Measurements from ENCODE around the gene KRT2.

The KRT2 gene

GRCh38 chr12:52630599-52631200 is 21.3 kb downstream of the KRT2 start:
- Histone ChIP-seq H3K9ac (no peak overlapping the region), H3K27me3 (ENCODE audit: control insufficient read depth, insufficient read depth, low read length) (no peaks in the 10 kb centered on the region), H3K9me3 (ENCODE audit: control insufficient read depth, low read length) (no peaks in the 10 kb centered on the region)

DNA sequence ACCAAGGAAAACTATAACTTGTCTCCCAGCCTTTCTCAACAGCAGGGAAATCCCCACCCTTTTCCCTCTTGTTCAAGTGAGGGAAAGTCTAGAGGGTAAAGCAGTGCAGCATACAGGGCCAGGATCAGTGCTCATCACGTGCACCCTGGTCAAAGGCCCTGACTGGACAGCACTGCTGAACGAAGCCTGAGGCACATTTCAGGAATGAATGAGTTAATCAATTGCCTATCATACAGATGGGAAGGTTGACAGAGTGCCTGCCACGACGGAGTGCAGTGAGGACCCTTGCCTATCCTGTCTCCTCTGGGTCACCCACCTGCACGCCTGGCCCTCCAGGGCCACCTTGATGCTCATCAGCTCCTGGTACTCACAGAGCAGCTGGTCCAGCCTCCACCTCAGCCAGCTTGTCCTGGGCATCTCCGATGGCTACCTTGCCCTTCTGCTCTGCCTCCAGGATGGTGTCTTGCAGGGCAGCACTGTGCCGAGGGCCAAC is 22.0 kb downstream of the KRT2 start:
- no peak overlapping the region for H3K9ac ChIP-seq
- no peak overlapping the region for H2AFZ ChIP-seq
- no peaks in the 10 kb centered on the region for H3K9me3 ChIP-seq (ENCODE audit: control insufficient read depth, low read length)
- no peaks in the 10 kb centered on the region for H3K79me2 ChIP-seq
- H3K4me2 ChIP-seq (ENCODE audit: low read length): no peak overlapping the region
- peaks cover 7% of the 10 kb centered on the region for H3K4me1 ChIP-seq
- no peak overlapping the region for H3K27ac ChIP-seq
- no peaks in the 10 kb centered on the region for H3K36me3 ChIP-seq (ENCODE audit: control insufficient read depth, insufficient read depth, low read length)
- no peaks in the 10 kb centered on the region for H3K27me3 ChIP-seq (ENCODE audit: control insufficient read depth, insufficient read depth, low read length)
- H3K4me3 ChIP-seq (ENCODE audit: low read depth, low read length): no peak overlapping the region
- TF ChIP-seq, protein P1, sequence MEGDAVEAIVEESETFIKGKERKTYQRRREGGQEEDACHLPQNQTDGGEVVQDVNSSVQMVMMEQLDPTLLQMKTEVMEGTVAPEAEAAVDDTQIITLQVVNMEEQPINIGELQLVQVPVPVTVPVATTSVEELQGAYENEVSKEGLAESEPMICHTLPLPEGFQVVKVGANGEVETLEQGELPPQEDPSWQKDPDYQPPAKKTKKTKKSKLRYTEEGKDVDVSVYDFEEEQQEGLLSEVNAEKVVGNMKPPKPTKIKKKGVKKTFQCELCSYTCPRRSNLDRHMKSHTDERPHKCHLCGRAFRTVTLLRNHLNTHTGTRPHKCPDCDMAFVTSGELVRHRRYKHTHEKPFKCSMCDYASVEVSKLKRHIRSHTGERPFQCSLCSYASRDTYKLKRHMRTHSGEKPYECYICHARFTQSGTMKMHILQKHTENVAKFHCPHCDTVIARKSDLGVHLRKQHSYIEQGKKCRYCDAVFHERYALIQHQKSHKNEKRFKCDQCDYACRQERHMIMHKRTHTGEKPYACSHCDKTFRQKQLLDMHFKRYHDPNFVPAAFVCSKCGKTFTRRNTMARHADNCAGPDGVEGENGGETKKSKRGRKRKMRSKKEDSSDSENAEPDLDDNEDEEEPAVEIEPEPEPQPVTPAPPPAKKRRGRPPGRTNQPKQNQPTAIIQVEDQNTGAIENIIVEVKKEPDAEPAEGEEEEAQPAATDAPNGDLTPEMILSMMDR (IDR thresholded peaks at IDR 0.05): no peak

More at GRCh38 chr12:52630599-52631200, 21.3 kb downstream of the KRT2 start:
- peaks cover 7% of the 10 kb centered on the region for H3K4me1 ChIP-seq
- H3K4me2 ChIP-seq (ENCODE audit: low read length): no peak overlapping the region
- no peak overlapping the region for H2AFZ ChIP-seq
- H3K27ac ChIP-seq: no peak overlapping the region
- H3K36me3 ChIP-seq (ENCODE audit: control insufficient read depth, insufficient read depth, low read length): no peaks in the 10 kb centered on the region
- no peak overlapping the region for H3K4me3 ChIP-seq (ENCODE audit: low read depth, low read length)
- TF ChIP-seq, protein P1 (IDR thresholded peaks at IDR 0.05): no peak
- H3K79me2 ChIP-seq: no peaks in the 10 kb centered on the region

DNA sequence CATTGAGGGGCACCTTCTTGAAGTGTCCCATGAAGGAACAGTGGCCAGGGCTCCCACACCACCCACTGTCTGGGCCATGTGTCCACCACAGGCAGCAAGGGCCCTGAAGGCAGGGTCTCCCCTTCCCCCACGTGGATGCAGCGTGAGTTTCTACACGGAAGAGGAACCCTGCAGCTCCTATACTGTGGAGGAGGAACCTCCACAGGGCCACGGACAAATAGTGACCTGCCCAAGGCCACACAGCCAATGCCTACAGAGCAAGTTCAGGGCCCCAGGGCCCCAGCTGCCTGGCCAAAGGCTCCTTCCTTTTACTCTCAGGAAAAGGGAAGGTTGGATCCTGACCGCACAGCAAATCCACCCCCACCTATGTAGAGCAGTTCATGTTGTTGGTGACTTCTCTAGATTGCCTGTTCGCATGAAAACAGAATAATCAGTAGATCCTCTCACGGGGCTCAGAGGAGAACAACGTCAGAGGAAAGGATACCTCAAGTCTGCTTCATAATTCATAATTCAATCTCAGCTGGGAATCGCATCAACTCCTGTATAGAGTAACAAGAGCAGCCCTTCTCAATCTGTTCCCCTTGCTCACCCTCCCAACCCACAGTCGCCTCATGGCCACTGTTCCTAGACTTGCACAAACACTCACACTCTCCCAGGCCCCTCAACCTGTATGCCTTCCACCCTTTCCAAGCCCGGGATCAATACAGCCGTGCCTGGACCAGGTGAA is 22.6 kb downstream of the KRT2 start:
- no peaks in the 10 kb centered on the region for H3K36me3 ChIP-seq (ENCODE audit: control insufficient read depth, insufficient read depth, low read length)
- TF ChIP-seq, protein P1 (IDR thresholded peaks at IDR 0.05): no peak
- no peak overlapping the region for H3K27ac ChIP-seq
- peaks cover 5% of the 10 kb centered on the region for H3K4me1 ChIP-seq
- no peak overlapping the region for H2AFZ ChIP-seq
- no peaks in the 10 kb centered on the region for H3K27me3 ChIP-seq (ENCODE audit: control insufficient read depth, insufficient read depth, low read length)
- no peak overlapping the region for H3K9ac ChIP-seq
- H3K4me2 ChIP-seq (ENCODE audit: low read length): no peak overlapping the region
- no peaks in the 10 kb centered on the region for H3K79me2 ChIP-seq
- no peaks in the 10 kb centered on the region for H3K9me3 ChIP-seq (ENCODE audit: control insufficient read depth, low read length)
- no peak overlapping the region for H3K4me3 ChIP-seq (ENCODE audit: low read depth, low read length)

GRCh38 chr12:52628841-52629240 is 23.2 kb downstream of the KRT2 start:
- TF ChIP-seq, protein P1 (IDR thresholded peaks at IDR 0.05): no peak
- H3K4me1 ChIP-seq: no peaks in the 10 kb centered on the region
- no peaks in the 10 kb centered on the region for H3K27me3 ChIP-seq (ENCODE audit: control insufficient read depth, insufficient read depth, low read length)
- H3K4me2 ChIP-seq (ENCODE audit: low read length): no peak overlapping the region
- no peak overlapping the region for H3K27ac ChIP-seq
- H3K4me3 ChIP-seq (ENCODE audit: low read depth, low read length): no peak overlapping the region
- no peaks in the 10 kb centered on the region for H3K9me3 ChIP-seq (ENCODE audit: control insufficient read depth, low read length)
- H2AFZ ChIP-seq: no peak overlapping the region
- no peak overlapping the region for H3K9ac ChIP-seq
- H3K79me2 ChIP-seq: no peaks in the 10 kb centered on the region
- H3K36me3 ChIP-seq (ENCODE audit: control insufficient read depth, insufficient read depth, low read length): no peaks in the 10 kb centered on the region
